HEK293 (cell line): ENCODE results near the gene ACSL4.

ENCODE experiments used
- CTCF ChIA-PET: fragments of 350-600 bp; formaldehyde crosslinking; extraction: SDS; loops from one replicate; lab custom pipeline; 2021; ENCODE audit warnings: antibody characterized with exemption; lab: Yijun Ruan, JAX
- POLR2A ChIA-PET: fragments of 300-600 bp; formaldehyde crosslinking; extraction: SDS; loops from one replicate; lab custom pipeline; 2020; ENCODE audit warnings: antibody characterized with exemption, inconsistent platforms; lab: Yijun Ruan, JAX
- H3K27ac ChIP-seq: fragments of 200-500 bp; sonication (Bioruptor generic); 2 replicates; pipeline ENCODE4 v1.5.1; 2014; ENCODE audit warnings: low read depth, low read length, control low read depth, inconsistent platforms; ENCODE audit errors: extremely low read depth
- H3K36me3 ChIP-seq, 2 experiments: fragments of 200-500 bp in 1 of 2; sonication (Bioruptor generic) in 1 of 2; 1 replicate in 1 of 2; 2 replicates in 1 of 2; pipeline ENCODE4 v1.5.1; 2014 to 2017; ENCODE audit warnings: inconsistent platforms in 2 of 2, low read length in 2 of 2; ENCODE audit not compliant: control insufficient read depth in 2 of 2, insufficient read depth in 1 of 2
- H3K4me1 ChIP-seq: fragments of 200-500 bp; sonication (Bioruptor generic); 2 replicates; pipeline ENCODE4 v1.5.1; 2014; ENCODE audit warnings: mild to moderate bottlenecking, low read length, inconsistent platforms; ENCODE audit not compliant: control insufficient read depth, insufficient read depth
- H3K4me3 ChIP-seq: 2 replicates; pipeline ENCODE4 v1.5.1; 2011; ENCODE audit warnings: low read depth, mild to moderate bottlenecking, control low read depth, low read length, moderate library complexity
- H3K9me3 ChIP-seq: fragments of 200-500 bp; sonication (Bioruptor generic); 2 replicates; pipeline ENCODE4 v1.5.1; 2014; ENCODE audit warnings: low read depth, low read length, inconsistent platforms; ENCODE audit not compliant: control insufficient read depth, insufficient read depth
- ZBTB21 ChIP-seq: fragments of 450-650 bp; formaldehyde crosslinking; IDR thresholded peaks from 2 replicates; pipeline ENCODE4 v1.5.1; 2017; ENCODE audit warnings: missing biosample characterization, missing genetic modification characterization
- ZNF132 ChIP-seq: fragments of 450-650 bp; formaldehyde crosslinking; IDR thresholded peaks from 2 replicates; pipeline ENCODE4 v1.5.1; 2017; ENCODE audit warnings: missing biosample characterization, missing genetic modification characterization, borderline replicate concordance
- ZNF23 ChIP-seq: fragments of 450-650 bp; formaldehyde crosslinking; IDR thresholded peaks from 2 replicates; pipeline ENCODE4 v1.5.1; 2016; ENCODE audit warnings: missing biosample characterization, missing genetic modification characterization, borderline replicate concordance
- ZNF239 ChIP-seq: fragments of 450-650 bp; formaldehyde crosslinking; IDR thresholded peaks from 2 replicates; pipeline ENCODE4 v1.5.1; 2016; ENCODE audit warnings: missing biosample characterization, missing genetic modification characterization
- TF ChIP-seq, protein P1 (sequence below): fragments of 450-650 bp; formaldehyde crosslinking; IDR thresholded peaks from 2 replicates; pipeline ENCODE4 v1.5.1; 2016; ENCODE audit warnings: missing biosample characterization, missing genetic modification characterization
- TF ChIP-seq, protein P2 (sequence below): fragments of 450-650 bp; formaldehyde crosslinking; IDR thresholded peaks from 2 replicates; pipeline ENCODE4 v1.5.1; 2017; ENCODE audit warnings: missing biosample characterization, missing genetic modification characterization

ACSL4 gene

DNA sequence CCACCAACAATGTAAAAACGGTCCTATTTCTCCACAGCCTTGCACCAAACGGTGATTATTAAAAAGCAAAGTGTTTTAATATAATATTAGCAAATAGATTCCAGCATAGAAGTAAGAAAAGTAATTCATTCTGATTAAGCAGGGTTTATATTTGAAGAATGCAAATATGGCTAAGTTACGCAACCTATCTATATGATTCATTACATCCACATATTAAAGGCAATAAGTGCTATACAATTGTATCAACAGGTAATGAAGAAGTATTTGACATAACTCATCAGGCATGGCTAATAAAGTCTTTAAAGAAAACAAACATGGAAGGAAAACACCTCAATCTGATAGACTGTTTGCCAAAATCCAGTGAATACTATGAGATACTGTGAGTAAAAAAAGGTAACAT, 137.0 kb downstream of the ACSL4 start:
- H3K27ac ChIP-seq: no peak overlapping the region
- H3K4me3 ChIP-seq: no peak overlapping the region
- ChIA-PET CTCF (no interaction called here), POLR2A (no interaction called here)
- TF ChIP-seq ZBTB21 (tag by site-specific recombination) (no peak), ZNF23 (tag by site-specific recombination) (no peak), ZNF132 (tag by site-specific recombination) (no peak), ZNF239 (tag by site-specific recombination) (no peak)
- TF ChIP-seq, protein P1, sequence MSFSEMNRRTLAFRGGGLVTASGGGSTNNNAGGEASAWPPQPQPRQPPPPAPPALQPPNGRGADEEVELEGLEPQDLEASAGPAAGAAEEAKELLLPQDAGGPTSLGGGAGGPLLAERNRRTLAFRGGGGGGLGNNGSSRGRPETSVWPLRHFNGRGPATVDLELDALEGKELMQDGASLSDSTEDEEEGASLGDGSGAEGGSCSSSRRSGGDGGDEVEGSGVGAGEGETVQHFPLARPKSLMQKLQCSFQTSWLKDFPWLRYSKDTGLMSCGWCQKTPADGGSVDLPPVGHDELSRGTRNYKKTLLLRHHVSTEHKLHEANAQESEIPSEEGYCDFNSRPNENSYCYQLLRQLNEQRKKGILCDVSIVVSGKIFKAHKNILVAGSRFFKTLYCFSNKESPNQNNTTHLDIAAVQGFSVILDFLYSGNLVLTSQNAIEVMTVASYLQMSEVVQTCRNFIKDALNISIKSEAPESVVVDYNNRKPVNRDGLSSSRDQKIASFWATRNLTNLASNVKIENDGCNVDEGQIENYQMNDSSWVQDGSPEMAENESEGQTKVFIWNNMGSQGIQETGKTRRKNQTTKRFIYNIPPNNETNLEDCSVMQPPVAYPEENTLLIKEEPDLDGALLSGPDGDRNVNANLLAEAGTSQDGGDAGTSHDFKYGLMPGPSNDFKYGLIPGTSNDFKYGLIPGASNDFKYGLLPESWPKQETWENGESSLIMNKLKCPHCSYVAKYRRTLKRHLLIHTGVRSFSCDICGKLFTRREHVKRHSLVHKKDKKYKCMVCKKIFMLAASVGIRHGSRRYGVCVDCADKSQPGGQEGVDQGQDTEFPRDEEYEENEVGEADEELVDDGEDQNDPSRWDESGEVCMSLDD (tag by site-specific recombination): no peak
- TF ChIP-seq, protein P2, sequence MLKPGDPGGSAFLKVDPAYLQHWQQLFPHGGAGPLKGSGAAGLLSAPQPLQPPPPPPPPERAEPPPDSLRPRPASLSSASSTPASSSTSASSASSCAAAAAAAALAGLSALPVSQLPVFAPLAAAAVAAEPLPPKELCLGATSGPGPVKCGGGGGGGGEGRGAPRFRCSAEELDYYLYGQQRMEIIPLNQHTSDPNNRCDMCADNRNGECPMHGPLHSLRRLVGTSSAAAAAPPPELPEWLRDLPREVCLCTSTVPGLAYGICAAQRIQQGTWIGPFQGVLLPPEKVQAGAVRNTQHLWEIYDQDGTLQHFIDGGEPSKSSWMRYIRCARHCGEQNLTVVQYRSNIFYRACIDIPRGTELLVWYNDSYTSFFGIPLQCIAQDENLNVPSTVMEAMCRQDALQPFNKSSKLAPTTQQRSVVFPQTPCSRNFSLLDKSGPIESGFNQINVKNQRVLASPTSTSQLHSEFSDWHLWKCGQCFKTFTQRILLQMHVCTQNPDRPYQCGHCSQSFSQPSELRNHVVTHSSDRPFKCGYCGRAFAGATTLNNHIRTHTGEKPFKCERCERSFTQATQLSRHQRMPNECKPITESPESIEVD (tag by site-specific recombination): no peak
- H3K36me3 ChIP-seq: no peaks in the 10 kb centered on the region
- H3K9me3 ChIP-seq: no peaks in the 10 kb centered on the region
- H3K4me1 ChIP-seq: no peaks in the 10 kb centered on the region
